Measurements from ENCODE around the gene MAD1L1.

The MAD1L1 gene

DNA sequence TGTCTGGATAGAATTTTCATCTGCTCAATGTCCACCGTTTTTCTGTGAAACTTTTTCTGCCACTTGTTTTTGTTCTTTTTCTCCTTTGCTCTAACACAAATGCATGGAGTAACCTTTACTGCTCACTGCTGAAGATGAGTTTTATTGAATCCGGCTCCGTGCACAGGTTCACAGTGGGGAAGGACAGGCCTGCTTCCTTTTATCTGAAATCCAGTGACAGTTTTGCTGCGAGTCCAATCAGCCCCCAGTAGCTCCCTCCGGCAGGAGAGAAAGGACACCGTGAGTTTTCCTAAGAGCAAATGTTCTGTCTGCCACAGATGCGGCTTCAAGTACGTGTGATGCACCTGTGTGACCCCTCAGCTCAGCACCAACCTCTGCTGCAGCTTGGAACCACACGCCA is 246.8 kb downstream of the MAD1L1 start:
- no peak for DNase-seq (ENCODE audit: low read depth)
- H3K4me3 ChIP-seq (replicated peaks; ENCODE audit: low read depth, low read length) = no peak overlapping the region
- TF ChIP-seq, protein P1, sequence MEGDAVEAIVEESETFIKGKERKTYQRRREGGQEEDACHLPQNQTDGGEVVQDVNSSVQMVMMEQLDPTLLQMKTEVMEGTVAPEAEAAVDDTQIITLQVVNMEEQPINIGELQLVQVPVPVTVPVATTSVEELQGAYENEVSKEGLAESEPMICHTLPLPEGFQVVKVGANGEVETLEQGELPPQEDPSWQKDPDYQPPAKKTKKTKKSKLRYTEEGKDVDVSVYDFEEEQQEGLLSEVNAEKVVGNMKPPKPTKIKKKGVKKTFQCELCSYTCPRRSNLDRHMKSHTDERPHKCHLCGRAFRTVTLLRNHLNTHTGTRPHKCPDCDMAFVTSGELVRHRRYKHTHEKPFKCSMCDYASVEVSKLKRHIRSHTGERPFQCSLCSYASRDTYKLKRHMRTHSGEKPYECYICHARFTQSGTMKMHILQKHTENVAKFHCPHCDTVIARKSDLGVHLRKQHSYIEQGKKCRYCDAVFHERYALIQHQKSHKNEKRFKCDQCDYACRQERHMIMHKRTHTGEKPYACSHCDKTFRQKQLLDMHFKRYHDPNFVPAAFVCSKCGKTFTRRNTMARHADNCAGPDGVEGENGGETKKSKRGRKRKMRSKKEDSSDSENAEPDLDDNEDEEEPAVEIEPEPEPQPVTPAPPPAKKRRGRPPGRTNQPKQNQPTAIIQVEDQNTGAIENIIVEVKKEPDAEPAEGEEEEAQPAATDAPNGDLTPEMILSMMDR (IDR thresholded peaks at IDR 0.05; ENCODE audit: low read length, missing control alignments) = no peak

DNA sequence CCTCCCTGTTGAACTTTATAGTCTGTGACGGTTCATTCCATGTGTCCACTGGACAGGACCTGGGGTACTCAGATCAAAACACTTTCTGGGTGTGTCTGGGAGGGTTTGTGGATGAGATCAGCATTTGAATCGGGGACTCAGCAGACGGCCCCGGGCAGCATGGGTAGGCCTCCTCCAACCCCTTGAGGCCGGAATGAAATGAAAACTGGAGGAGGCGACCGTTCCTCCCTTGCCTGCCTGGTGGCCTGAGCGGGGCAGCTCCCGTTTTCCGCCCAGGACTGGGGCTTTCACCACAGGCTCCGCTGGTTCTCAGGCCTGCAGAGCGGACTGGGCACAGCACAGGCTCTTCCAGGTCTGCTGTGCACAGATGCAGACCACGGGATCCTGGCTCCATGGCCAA is 247.7 kb downstream of the MAD1L1 start:
- no peak for DNase-seq (ENCODE audit: low read depth)
- no peak overlapping the region for H3K4me3 ChIP-seq (replicated peaks; ENCODE audit: low read depth, low read length)
- TF ChIP-seq, protein P1 (IDR thresholded peaks at IDR 0.05; ENCODE audit: low read length, missing control alignments) = no peak

DNA sequence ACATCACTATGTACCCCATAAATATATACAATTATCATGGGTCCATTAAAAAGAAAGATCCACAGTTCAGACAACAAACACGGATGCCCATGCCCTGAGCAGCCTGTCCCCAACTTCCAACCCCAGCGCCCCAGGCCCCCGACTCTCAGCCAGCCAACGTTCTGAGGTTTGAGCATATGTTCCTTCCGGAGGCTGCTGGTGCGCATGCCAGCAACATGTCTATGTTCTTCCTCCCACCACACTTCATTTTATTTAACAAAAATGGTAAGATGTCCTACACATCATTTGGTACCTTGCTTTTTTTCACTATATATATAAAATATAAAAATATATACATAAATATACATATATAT is 250.9 kb downstream of the MAD1L1 start:
- TF ChIP-seq, protein P1 (IDR thresholded peaks at IDR 0.05; ENCODE audit: low read length, missing control alignments) = no peak
- no peak overlapping the region for H3K4me3 ChIP-seq (replicated peaks; ENCODE audit: low read depth, low read length)
- no peak for DNase-seq (ENCODE audit: low read depth)

DNA sequence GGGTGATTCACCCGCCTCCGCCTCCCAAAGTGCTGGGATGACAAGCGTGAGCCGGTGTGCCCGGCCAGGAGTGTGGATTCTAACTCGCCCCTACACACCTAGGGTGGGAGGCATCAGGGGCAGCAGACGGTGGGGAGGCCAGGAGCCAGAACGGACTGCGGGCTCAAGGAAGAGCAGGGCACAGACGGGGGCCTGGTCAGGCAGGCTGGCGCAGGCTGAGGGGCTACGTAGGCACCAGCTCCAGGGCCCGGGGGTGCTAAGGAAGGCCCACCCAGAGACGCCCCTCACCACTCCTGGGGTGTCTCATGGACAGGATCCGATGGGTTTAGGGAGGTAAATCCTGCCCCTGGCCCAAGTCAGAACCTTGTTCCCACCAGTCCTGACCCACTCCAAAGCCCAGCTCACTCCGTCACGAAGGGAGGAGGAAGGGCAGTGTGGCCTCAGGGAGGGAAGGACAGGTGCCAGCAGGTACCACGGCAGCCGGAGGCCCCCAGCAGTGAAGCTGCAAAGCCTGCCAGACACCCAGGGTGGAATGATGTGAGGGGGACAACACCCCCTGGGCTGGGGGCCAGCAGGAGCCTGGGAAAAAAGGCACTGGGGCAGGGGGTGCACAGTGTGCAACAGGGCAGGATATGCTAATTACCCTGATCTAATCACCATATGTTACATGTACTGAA is 251.4 kb downstream of the MAD1L1 start:
- H3K4me3 ChIP-seq (replicated peaks; ENCODE audit: low read depth, low read length) = no peak overlapping the region
- TF ChIP-seq, protein P1 (IDR thresholded peaks at IDR 0.05; ENCODE audit: low read length, missing control alignments) = no peak
- DNase-seq (ENCODE audit: low read depth) = no peak

DNA sequence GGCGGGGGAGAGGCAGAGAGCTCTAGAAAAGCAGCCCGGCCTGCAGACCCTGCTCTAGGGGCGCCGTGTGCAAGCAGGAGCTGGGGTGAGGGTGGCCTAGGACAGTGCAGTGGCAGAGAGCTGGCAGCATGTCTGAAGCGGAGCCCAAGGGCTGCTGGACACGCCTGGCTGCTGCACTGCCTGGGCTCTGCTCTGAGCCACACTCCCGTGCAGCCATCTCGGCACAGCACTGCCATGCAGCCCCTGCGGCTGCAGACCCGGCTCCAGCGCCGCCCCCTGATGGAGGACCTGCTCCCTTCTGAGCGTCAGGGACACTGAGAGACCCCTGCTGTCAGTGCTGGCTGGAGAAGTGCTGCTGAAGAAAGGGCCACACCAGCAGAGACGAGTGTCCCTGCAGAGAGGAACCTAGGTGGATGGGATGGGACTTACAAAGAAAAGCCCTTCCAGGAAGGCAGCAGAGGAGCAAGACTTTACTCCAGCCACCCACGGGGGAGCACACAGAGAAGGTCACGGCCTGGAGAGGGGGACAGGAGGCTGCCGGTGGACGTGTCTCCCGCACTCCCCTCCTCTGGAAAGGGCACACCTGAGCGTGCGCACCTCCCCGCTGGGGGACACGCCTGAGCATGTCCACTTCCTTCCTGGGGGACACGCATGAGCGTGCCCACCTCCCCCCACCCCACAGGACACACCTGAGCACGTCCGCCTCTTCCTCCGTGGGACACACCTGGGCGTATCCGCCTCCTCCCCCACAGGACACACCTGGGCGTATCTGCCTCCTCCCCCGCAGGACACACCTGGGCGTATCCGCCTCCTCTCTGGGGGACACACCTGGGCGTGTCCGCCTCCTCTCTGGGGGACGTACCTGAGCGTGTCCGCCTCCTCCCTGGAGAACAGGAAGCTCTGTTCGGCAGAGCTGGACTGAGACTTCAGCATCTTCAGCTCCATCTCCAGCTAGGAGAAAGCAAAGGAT is 252.9 kb downstream of the MAD1L1 start:
- TF ChIP-seq, protein P1 (IDR thresholded peaks at IDR 0.05; ENCODE audit: low read length, missing control alignments) = no peak
- no peak overlapping the region for H3K4me3 ChIP-seq (replicated peaks; ENCODE audit: low read depth, low read length)
- no peak for DNase-seq (ENCODE audit: low read depth)

DNA sequence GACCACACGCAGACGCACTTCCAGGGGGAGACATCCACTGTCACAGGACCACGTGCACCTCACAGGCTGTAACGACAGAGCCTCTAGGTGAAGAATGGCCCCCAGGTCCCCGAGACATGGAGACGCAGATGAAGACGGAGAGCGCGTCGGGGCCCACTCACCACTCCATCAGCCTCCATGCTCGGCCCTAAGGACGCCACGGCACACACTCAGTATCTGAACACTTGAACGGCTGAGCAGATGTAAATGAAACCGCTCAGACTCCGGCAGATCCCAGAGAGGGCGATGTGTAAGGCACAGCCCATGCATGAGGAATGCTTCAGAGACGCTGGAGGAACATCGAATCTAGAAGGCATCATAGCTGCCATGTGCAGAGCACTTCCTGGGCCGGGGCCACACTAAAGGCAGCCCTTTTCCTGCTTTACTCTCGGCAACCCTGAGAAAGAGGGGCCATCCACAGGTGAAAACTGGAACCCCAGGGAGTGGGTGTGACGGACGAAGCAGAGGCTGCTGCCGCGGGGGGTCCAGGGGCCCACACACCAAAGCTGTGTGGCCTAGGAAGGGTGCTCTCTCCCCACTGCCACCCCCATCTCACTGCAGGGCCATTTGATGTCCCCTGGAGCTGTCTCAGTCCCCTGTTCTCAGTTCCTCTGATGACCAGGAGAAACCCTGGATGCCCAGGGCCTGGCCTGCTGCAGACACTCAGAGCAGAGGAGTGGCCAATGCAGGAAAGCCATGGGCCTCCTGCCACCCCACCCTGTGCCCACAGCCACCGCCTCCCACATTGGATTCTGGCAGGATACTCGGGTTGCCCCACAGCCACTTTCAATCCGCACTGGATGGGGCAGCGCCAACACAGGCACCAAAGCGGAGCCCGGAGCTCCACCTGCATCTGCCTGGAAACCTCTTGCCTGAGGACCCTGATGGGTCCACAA is 253.8 kb downstream of the MAD1L1 start:
- no peak overlapping the region for H3K4me3 ChIP-seq (replicated peaks; ENCODE audit: low read depth, low read length)
- TF ChIP-seq, protein P1 (IDR thresholded peaks at IDR 0.05; ENCODE audit: low read length, missing control alignments) = no peak
- DNase-seq (ENCODE audit: low read depth) = no peak
